GM23248 (cell line): Measurements from ENCODE around the gene ANKRD36B. TPM values are rescaled to one million over a fixed set of nuclear protein-coding genes. Genes with fewer than 3 reads are reported as not detected.
"Not testable (repeated sequence)": the region's sequence is repeated elsewhere in the genome, so short reads cannot be mapped to it uniquely, and the experiment has no call there.

ENCODE experiments used
- DNase-seq: peaks from one replicate; pipeline ENCODE4 v3.0.0-alpha.2; 2015
- H2AFZ ChIP-seq: fragments of 200-600 bp; sonication (generic); 2 replicates; pipeline ENCODE4 v1.6.1; 2016; ENCODE audit warnings: antibody characterized with exemption
- H3F3A ChIP-seq: fragments of 200-600 bp; sonication (generic); 2 replicates; pipeline ENCODE4 v1.6.1; 2016; ENCODE audit warnings: mild to moderate bottlenecking, antibody characterized with exemption, mixed run types; ENCODE audit not compliant: insufficient read depth
- H3K27ac ChIP-seq: fragments of 200-600 bp; sonication (generic); 2 replicates; pipeline ENCODE4 v1.5.1; 2016; ENCODE audit warnings: mild to moderate bottlenecking
- H3K27me3 ChIP-seq: fragments of 200-600 bp; sonication (generic); replicated peaks from 2 replicates; pipeline ENCODE4 v1.6.1; 2016; ENCODE audit warnings: mild to moderate bottlenecking; ENCODE audit not compliant: insufficient read depth
- H3K36me3 ChIP-seq: fragments of 200-600 bp; sonication (generic); 2 replicates; pipeline ENCODE4 v1.6.1; 2016; ENCODE audit warnings: low read depth, mild to moderate bottlenecking
- H3K4me1 ChIP-seq: fragments of 200-600 bp; sonication (generic); 2 replicates; pipeline ENCODE4 v1.6.1; 2016; ENCODE audit warnings: mild to moderate bottlenecking; ENCODE audit not compliant: insufficient read depth
- H3K4me2 ChIP-seq: fragments of 200-600 bp; sonication (generic); one replicate; pipeline ENCODE4 v1.6.1; 2016; ENCODE audit warnings: mild to moderate bottlenecking; ENCODE audit not compliant: unreplicated experiment
- H3K4me3 ChIP-seq: fragments of 200-600 bp; sonication (generic); 2 replicates; pipeline ENCODE4 v1.5.1; 2016; ENCODE audit warnings: mild to moderate bottlenecking
- H3K79me2 ChIP-seq: fragments of 200-600 bp; sonication (generic); 2 replicates; pipeline ENCODE4 v1.6.1; 2016; ENCODE audit warnings: mild to moderate bottlenecking; ENCODE audit not compliant: insufficient read depth
- H3K9ac ChIP-seq: fragments of 200-600 bp; sonication (generic); 2 replicates; pipeline ENCODE4 v1.6.1; 2016; ENCODE audit warnings: mild to moderate bottlenecking
- H3K9me2 ChIP-seq: fragments of 200-600 bp; sonication (generic); 2 replicates; pipeline ENCODE4 v1.6.1; 2016; ENCODE audit warnings: mixed run types, mild to moderate bottlenecking, moderate library complexity; ENCODE audit not compliant: insufficient read depth
- H3K9me3 ChIP-seq: fragments of 200-600 bp; sonication (generic); one replicate; pipeline ENCODE4 v1.6.1; 2017; ENCODE audit warnings: low read depth
- H4K20me1 ChIP-seq: fragments of 200-600 bp; sonication (generic); 2 replicates; pipeline ENCODE4 v1.6.0; 2016; ENCODE audit not compliant: insufficient read depth
- EZH2 ChIP-seq: fragments of 200-600 bp; sonication (generic); IDR thresholded peaks from 2 replicates; pipeline ENCODE4 v1.6.1; 2018; ENCODE audit warnings: antibody characterized with exemption, mild to moderate bottlenecking; ENCODE audit not compliant: insufficient read depth, poor library complexity, severe bottlenecking
- EZH2phosphoT487 ChIP-seq: fragments of 200-600 bp; sonication (generic); IDR thresholded peaks from 2 replicates; pipeline ENCODE4 v1.6.1; 2018; ENCODE audit warnings: antibody characterized with exemption, moderate library complexity, mild to moderate bottlenecking, low read depth; ENCODE audit not compliant: insufficient read depth
- WGBS, 2 experiments: methylation state at CpG; one replicate each; pipeline ENCODE4 v1.1.6; 2015 to 2017; ENCODE audit warnings: low lambda C conversion rate in 2 of 2, low coverage in 1 of 2; ENCODE audit errors: missing lambda C conversion rate in 2 of 2; 5-methylcytosine and 5-hydroxymethylcytosine counted together
- in situ Hi-C: fragments of 300-500 bp; cut with MboI; formaldehyde crosslinking; loops from 2 replicates; pipeline ENCODE4 v1.15.0; 2020
- polyA plus RNA-seq: library from polyadenylated mRNA; unstranded; fragments of >200 nt; fragmentation: Nextera tagmentation; extraction: Ambion mirVana; gene quantifications from 2 replicates; pipeline ENCODE4 v1.2.1, GENCODE V29; 2016
- total RNA-seq: library from RNA; depleted of rRNA; stranded (reverse); fragments of >200 nt; shearing (Covaris generic); gene quantifications from 2 replicates; pipeline ENCODE4 v1.2.3, GENCODE V29; 2014

The ANKRD36B gene
- total and polyA plus RNA-seq, 2 experiments from 2014 or later = 5.4 to 9.8 TPM

- Histone ChIP-seq H3K9me3 (no peaks in the 10 kb centered on the region), H2AFZ (no peak overlapping the region), H3F3A (no peaks in the 10 kb centered on the region), H4K20me1 (no peaks in the 10 kb centered on the region), H3K4me2 (no peak overlapping the region), H3K27me3 (no peaks in the 10 kb centered on the region), H3K9me2 (no peaks in the 10 kb centered on the region), H3K27ac (no peak overlapping the region), H3K4me1 (peaks cover 4% of the 10 kb centered on the region; the same call in 1 of the 2 replicates), H3K79me2 (no peaks in the 10 kb centered on the region), H3K9ac (no peak overlapping the region), H3K4me3 (no peak overlapping the region), H3K36me3 (no peaks in the 10 kb centered on the region)
- DNase-seq = no peak
- WGBS, 2 experiments = 88 to 92% methylated on average over 4 to 6 of the region's 6 CpGs
- TF ChIP-seq EZH2 (no peak), EZH2phosphoT487 (no peak)
- in situ Hi-C loops = no loop called here
These were observed 28.2 kb upstream of the ANKRD36B start for GRCh38 chr2:97617911-97618310.

GRCh38 chr2:97615746-97616145 is 26.1 kb upstream of the ANKRD36B start:
- H3K27me3 ChIP-seq, H4K20me1 ChIP-seq, H3K4me2 ChIP-seq, H3K4me1 ChIP-seq, H2AFZ ChIP-seq, H3K9ac ChIP-seq, DNase-seq, H3K9me2 ChIP-seq, in situ Hi-C loops, H3K36me3 ChIP-seq, H3K4me3 ChIP-seq, H3K79me2 ChIP-seq, H3F3A ChIP-seq, H3K27ac ChIP-seq, H3K9me3 ChIP-seq: not testable (repeated sequence)
- WGBS, 2 experiments = 85% methylated on average over 3 of the region's 8 CpGs; no CpG with 5 or more reads in 1 of the 2 experiments

GRCh38 chr2:97611895-97612294 is 22.2 kb upstream of the ANKRD36B start:
- H3K79me2 ChIP-seq, H3K9me3 ChIP-seq, H4K20me1 ChIP-seq, H3K4me1 ChIP-seq, H3K9ac ChIP-seq, in situ Hi-C loops, H3K4me2 ChIP-seq, H2AFZ ChIP-seq, H3K4me3 ChIP-seq, H3K27ac ChIP-seq, H3K27me3 ChIP-seq, H3F3A ChIP-seq, H3K36me3 ChIP-seq, H3K9me2 ChIP-seq, DNase-seq: not testable (repeated sequence)
- 0 to 17% methylated on average over 1 of the region's 7 CpGs for WGBS, 2 experiments

- H2AFZ ChIP-seq, H3K9ac ChIP-seq, H3K79me2 ChIP-seq, H3K4me2 ChIP-seq, H3F3A ChIP-seq, in situ Hi-C loops, H3K4me1 ChIP-seq, DNase-seq, H4K20me1 ChIP-seq, H3K27ac ChIP-seq, H3K9me2 ChIP-seq, H3K36me3 ChIP-seq, H3K27me3 ChIP-seq, H3K9me3 ChIP-seq, H3K4me3 ChIP-seq: not testable (repeated sequence)
- WGBS, 2 experiments = 67 to 70% methylated on average over 4 of the region's 4 CpGs
These were observed 19.1 kb upstream of the ANKRD36B start for GRCh38 chr2:97608745-97609144.

GRCh38 chr2:97605524-97606339 is 16.1 kb upstream of the ANKRD36B start:
- H3K79me2 ChIP-seq, H3K36me3 ChIP-seq, H3K4me1 ChIP-seq, DNase-seq, H3K9ac ChIP-seq, H3K4me2 ChIP-seq, H3K4me3 ChIP-seq, H3F3A ChIP-seq, H3K9me3 ChIP-seq, H3K9me2 ChIP-seq, H4K20me1 ChIP-seq, H3K27me3 ChIP-seq, H2AFZ ChIP-seq, H3K27ac ChIP-seq, in situ Hi-C loops: not testable (repeated sequence)
- 71 to 81% methylated on average over 3 to 4 of the region's 12 CpGs for WGBS, 2 experiments

- H3K4me1 ChIP-seq, H3K27ac ChIP-seq, H3K9me3 ChIP-seq, H3K36me3 ChIP-seq, H3F3A ChIP-seq, H3K4me3 ChIP-seq, DNase-seq, H3K79me2 ChIP-seq, H3K9ac ChIP-seq, H3K9me2 ChIP-seq, in situ Hi-C loops, H3K27me3 ChIP-seq, H3K4me2 ChIP-seq, H4K20me1 ChIP-seq, H2AFZ ChIP-seq: not testable (repeated sequence)
- WGBS, 2 experiments = 38 to 43% methylated on average over 5 to 8 of the region's 8 CpGs
These were observed 15.4 kb upstream of the ANKRD36B start for GRCh38 chr2:97605109-97605508.

- H3K36me3 ChIP-seq, H3K4me1 ChIP-seq, H3K9me3 ChIP-seq, H3K4me3 ChIP-seq, H2AFZ ChIP-seq, H3K4me2 ChIP-seq, in situ Hi-C loops, H4K20me1 ChIP-seq, H3K9me2 ChIP-seq, DNase-seq, H3K79me2 ChIP-seq, H3F3A ChIP-seq, H3K27ac ChIP-seq, H3K9ac ChIP-seq, H3K27me3 ChIP-seq: not testable (repeated sequence)
- WGBS, 2 experiments = 45 to 50% methylated on average over 3 of the region's 10 CpGs
These were observed 11.9 kb upstream of the ANKRD36B start for GRCh38 chr2:97601537-97601936.
